22Rv1 (cell line): ENCODE results near the gene UNC13C.

Experiments
- CTCF ChIP-seq: fragments of 450-650 bp; IDR thresholded peaks from 2 replicates; pipeline ENCODE4 v1.5.1; 2017; ENCODE audit warnings: mild to moderate bottlenecking
- ZFX ChIP-seq: fragments of 450-650 bp; IDR thresholded peaks from 2 replicates; pipeline ENCODE4 v1.6.1; 2017; ENCODE audit warnings: antibody characterized with exemption, borderline replicate concordance

- TF ChIP-seq CTCF (no peak), ZFX (no peak)
Measured at GRCh38 chr15:54517366-54517765, 539.1 kb downstream of the UNC13C start.
